HG02884 (cell line): ENCODE measurements around the gene ID4.

Source experiments
- ATAC-seq: cut with Tn5 transposase; IDR thresholded peaks from one replicate; pipeline ENCODE4 v1.9.1; 2021; ENCODE audit warnings: mild to moderate bottlenecking, moderate library complexity; ENCODE audit not compliant: unreplicated experiment

Gene ID4

GRCh38 chr6:19855536-19855935, 18.4 kb downstream of the ID4 start:
- no peak for ATAC-seq

DNA sequence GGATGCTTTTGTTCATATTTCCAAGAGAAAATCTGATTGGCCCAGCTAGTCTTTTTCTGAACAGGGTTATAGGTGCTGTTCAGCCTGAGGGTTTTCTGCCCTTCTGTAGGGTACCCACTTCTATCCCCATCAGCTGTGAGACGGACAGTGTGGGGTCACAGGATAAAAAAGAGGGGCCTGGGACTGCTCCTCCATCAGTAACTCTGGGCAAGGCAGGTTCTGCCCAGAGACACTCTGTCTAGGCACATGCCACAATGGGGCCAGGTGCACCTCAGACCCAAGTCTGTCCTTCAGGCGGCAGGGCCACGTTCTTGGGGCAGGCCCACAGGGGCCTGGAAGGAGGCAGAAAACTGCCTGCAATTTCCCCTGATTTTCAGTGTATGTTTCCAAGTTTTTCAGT, 20.0 kb downstream of the ID4 start:
- ATAC-seq, result no peak

DNA sequence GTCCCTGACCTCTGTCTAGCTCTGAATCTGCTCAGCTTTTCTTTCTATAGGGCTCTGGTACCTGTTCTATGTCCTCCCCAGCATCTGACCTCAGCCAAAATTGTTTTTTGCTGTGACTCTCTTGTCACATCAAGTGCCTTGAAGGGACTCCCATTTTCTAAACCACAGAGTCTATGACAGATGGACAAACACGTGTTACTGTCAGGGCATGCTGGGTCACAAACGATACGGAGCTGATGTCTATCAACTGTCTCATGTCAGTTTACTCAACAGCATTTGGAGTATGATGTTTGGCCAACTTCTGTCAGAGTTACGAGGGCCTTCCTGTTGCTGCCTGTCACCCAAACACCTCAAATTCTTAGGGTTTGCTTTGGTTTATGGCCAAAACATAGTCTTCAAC, 20.5 kb downstream of the ID4 start:
- ATAC-seq, result no peak

GRCh38 chr6:19860235-19860877, 23.2 kb downstream of the ID4 start:
- ATAC-seq, result no peak

DNA sequence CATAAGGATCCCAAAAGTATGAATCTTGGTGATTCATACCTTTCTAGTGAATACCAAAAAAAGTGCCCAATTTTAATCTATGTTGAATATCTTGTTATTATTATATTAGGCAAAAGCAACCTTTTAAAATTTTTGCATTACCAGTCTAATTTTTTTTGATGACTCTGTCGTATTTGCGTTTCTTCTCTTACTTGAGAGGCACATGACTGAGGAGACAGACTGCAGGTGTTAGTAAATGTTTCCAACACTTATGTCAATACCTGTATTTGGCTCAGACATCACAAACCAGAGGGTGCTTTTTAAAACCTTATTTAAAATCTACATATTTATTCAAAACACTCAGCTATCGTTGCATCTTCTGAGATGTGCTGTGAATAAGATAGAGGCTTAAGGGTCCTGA, 27.1 kb downstream of the ID4 start:
- ATAC-seq, result no peak

DNA sequence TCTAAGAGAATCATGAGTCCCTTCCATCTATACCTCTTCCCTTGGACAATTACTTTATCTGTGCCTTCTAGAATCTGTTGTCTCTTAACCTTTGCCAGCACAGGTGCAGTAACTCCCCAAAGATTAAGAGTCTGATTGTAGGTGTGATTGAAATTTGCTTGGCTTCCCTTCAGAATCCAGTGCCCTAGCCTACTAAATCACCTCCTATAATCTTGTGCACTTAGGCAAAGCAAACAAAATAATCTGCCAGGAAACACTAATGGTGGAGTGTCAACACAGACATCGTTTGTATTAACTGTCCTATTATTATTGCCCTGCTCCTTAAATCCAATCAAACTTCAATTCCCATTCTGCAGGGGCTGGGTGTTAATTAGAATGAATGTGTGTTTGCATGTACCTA, 28.0 kb downstream of the ID4 start:
- ATAC-seq, result no peak

DNA sequence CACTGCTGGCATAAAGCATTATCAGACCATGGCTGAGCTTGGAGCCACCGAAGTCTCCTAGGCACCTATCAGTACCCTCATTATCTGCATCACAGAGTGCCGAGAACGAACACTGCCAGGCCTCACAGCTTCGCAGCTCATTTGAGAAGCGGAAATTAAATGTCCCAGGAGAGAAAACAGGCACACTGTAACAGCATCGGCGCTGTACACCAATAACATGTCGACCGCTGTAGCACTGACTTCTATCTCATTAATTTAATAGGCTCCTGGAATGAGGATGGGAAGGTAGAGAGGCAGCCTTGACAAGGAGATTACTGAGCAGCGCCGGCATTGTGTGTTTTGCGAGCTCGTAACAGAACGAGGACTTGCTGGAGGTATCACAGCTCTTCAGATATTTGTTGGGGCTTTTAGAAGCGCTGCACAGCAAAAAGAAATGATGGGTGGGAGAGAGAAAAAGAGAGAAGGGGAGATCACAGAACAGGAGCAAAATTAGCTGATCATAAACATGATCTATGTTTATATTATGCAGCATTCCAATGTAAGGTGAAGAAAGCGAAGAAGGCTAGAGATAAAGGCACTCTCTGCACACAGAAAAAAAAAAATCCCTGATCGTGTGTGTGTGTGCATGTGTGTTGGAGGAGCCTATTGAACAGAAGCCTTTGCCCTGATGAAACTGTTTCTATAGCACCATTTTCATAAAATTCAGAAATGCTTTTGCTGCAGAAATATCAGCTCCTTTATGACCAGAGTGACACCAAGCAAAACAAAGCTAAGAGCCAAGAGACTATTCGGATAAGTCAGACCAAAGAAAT, 29.2 kb downstream of the ID4 start:
- ATAC-seq, result no peak

DNA sequence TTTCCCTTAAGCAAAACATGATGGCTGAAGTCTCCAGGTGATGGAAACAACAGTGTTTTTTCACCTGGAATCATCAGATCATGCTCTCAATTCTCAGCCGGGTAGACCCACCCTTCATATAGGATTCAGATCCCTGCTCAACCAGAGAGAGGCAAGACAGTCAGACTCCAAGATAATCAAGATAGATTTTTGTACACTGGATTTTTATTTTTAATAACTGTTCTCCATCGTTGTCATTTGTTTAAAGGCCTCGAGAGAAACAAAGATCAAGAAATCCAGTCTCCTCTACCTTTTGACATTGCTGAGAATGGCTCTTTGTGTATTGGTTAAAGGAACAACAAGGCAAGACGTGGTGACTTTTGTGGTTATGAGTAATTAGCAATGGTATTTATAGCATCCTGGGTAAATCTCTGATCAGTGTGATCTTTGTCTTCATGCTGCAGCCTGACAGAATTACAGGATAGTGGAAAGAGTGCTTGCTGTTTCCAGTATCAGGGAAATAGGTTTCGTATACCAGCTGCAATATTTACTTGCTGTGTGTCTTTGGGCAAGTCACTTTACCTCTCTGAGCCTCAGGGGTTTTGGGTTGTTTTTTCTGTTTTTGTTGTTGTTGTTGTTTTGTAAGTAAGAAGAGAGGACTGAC, 29.9 kb downstream of the ID4 start:
- no peak for ATAC-seq

- no peak for ATAC-seq
Observed at GRCh38 chr6:19869464-19869863, 32.3 kb downstream of the ID4 start.

DNA sequence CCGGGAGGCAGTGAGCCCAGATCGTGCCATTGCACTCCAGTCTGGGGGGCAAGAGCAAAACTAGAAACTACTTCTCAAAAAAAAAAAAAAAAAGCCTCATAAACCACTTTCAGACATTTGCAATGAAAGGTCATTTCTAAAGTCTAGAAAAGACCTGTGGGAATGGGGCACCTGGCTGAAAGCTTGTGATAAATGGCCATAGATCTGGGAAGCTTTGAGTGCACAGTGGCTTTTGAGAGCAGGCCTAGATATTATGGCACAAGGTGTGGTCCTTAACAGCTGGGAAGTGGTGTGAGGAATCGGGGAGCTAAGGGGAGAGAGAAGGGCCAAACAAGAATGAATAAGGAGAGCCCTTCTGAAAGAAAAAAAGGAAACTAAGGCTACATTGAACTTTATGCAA, 33.2 kb downstream of the ID4 start:
- ATAC-seq, result no peak

GRCh38 chr6:19873031-19873430, 35.9 kb downstream of the ID4 start:
- ATAC-seq, result no peak

DNA sequence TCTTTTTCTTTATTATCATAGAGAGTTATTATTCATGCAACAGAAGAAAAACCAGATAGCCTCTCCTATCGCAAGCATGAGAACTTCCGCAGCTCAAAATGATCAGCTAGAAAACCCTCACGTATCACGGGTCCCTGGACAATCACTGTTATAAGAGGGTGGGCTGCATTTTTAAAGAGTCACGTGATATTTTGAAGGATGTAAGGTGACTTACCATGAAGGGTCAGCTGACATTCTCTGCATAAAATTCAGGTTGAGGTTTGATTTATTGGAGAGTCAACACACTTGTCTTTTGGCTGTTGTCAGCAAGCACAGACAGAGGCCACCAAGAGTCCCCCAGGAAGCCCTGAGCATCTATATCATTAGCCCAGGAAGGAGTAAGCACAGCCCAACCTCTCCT, 39.5 kb downstream of the ID4 start:
- ATAC-seq, result no peak

- no peak for ATAC-seq
Observed at GRCh38 chr6:19879663-19880062, 42.5 kb downstream of the ID4 start.

- ATAC-seq, result no peak
Observed at GRCh38 chr6:19880066-19880465, 42.9 kb downstream of the ID4 start.

DNA sequence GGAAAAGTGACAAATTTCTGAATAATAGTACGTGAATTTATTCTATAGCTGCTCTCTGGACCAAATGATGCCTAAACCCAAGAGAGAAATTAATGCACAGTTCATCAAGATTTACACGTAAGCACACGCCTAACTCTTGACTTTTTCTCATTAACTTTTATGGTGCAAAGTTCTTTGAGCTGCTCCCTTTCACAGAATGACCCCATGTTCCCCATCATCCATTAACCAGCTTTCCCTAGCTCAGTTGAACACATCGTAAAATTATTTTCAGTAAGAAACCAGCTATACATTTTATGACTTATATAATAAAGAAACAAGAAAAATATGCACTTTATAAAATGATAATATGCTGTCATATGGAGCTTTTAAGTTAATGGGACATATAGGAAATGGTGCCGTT, 54.3 kb downstream of the ID4 start:
- ATAC-seq, result no peak
